VCaP (cell line): Measurements from ENCODE around the gene OVOL2.

Experiments
- H3K27ac ChIP-seq: fragments of 450-650 bp; 2 replicates; pipeline ENCODE4 v1.5.1; 2017
- CTCF ChIP-seq: fragments of 450-650 bp; conservative IDR thresholded peaks from 2 replicates; pipeline ENCODE4 v1.5.1; 2017; ENCODE audit warnings: mild to moderate bottlenecking, moderate library complexity

The OVOL2 gene

DNA sequence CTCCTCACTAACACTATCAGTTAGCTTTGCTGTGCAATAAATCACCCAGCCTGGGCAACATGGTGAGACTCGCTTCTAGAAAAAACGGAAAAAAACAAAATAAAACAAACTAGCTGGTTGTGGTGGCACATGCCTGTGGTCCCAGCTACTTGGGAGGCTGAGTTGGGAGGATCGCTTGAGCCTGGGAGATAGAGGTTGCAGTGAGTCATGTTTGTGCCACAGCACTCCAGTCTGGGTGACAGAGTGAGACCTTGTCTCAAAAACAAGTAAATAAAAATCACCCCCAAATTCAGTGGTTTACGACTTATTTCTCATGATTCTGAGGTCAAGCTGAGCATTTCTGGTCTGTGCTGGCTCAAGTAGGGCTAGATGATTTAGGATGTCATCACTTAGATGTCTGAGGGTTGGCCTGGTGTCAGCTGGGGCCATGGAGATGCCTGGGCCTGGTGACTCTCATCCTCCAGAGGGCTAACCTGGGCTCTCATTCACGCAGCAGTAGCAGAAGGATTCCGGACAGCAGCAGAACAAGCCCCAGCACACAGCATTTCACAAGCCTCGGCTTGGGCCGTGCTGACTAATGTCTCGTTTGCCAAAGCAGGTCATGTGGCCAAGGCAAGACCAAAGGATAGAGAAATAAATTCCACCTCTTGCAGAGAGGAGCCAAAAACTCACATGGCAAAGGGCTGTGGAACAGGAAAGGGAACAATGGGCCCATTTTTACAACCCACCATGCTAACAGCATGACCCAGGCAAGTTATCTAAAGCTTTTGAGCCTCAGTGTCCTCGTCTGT is 56.4 kb downstream of the OVOL2 start:
- TF ChIP-seq CTCF = no peak
- no peak overlapping the region for H3K27ac ChIP-seq

- TF ChIP-seq CTCF = no peak
- H3K27ac ChIP-seq = no peak overlapping the region
These were observed 58.1 kb downstream of the OVOL2 start for GRCh38 chr20:17999566-17999965.

DNA sequence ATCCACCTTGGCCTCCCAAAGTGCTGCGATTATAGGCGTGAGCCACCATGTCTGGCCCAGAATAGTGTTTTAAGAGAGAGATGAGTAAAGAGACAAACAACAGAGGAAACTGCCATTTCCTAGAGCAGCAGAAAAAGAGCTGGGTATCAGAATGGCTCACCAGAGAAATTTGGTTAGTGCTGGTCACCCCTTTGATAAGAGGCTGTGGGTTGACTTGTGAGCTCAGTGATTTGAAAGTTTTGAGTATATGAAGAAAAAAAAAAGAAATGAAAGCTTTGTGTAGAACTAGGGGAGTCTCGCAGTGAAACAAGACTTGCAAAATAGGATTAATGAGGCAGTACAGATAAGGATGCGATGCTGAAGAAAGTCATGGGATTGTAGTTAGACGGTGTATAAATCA is 59.3 kb downstream of the OVOL2 start:
- no peak overlapping the region for H3K27ac ChIP-seq
- TF ChIP-seq CTCF = no peak

DNA sequence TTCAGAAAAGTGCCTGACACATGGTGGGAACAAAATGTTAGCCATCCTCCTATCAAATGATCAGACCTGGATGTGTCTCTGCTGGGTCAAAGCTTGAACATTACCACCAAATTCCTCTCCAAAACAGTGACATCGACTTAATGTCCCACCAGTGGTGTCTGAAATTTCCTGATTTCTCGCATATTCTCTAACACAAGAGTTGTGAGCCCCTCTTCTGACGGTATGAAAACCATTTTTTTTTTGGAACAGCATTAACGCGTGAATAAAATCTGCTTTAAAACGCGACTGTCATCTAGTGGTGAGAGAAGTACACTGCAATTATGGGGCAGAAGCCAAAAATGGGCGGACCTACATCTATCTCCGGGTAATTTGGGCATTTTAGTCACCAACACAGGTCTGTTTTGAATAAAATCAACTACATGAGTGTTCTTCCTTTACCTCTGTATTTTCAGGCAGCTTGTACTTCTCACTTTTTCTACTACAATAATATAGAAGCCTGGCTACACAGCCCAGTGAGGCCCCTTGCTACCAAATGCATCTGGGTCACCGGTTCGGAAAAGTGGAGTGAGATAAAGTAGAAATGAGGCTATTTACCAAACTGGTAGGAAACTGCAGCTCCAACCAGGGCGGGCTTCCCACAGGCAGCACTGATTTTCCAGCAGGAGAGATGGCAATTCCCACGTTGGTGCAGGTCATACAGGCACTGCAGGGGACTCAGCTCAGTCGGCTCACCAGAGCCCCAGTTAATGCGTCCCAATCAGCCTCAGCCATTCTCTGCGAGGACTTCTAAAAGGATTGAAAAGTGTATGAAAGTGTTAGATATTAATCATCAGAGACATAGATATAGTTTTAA is 61.5 kb downstream of the OVOL2 start:
- peak overlapping the region; percentile 97 for H3K27ac ChIP-seq
- peak; percentile 99 for TF ChIP-seq CTCF

- TF ChIP-seq CTCF = no peak
- peak overlapping the region; percentile 97 for H3K27ac ChIP-seq
These were observed 64.2 kb downstream of the OVOL2 start for GRCh38 chr20:17993546-17993945.

GRCh38 chr20:17992847-17993513 is 64.7 kb downstream of the OVOL2 start:
- peak overlapping the region; percentile 97 for H3K27ac ChIP-seq
- TF ChIP-seq CTCF = no peak

DNA sequence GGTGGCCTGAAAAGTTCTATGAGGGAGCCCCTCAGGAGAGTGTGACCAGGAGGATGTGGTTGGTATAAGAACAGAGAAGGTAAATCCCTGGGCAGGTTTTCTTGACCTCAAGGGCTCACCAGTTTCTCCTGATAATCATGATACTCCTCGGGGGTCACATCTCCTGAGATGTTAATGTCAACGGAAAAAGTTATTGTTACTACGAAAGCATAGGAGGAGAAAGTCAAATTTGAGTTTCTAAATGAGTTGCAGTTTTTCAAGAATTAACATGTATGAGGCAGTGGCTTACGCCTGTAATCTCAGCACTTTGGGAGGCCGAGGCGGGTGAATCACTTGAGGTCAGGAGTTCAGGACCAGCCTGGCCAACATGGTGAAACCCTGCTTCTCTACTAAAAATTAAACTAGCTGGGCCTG is 65.5 kb downstream of the OVOL2 start:
- peak overlapping the region; percentile 97 for H3K27ac ChIP-seq
- no peak for TF ChIP-seq CTCF
